ENCODE results near the gene FUS. TPM values are rescaled to one million over a fixed set of nuclear protein-coding genes. Genes with fewer than 3 reads are reported as not detected.

FUS gene
- total and polyA plus RNA-seq, 2 of the 8 experiments (the other 6 are each of a cell fraction or from before 2014, with no cell fraction given) = 484 to 685 TPM

- TF ChIP-seq BACH1 (IDR thresholded peaks at IDR 0.05; ENCODE audit: low read length) (no peak; the same call in 1 of the 2 replicates), SRF (IDR thresholded peaks at IDR 0.05; ENCODE audit: low read depth, low read length) (no peak), TAF1 (IDR thresholded peaks at IDR 0.05; ENCODE audit: low read depth, low read length) (peak; percentile 22; the same call in 1 of the 2 replicates), SIN3A (conservative IDR thresholded peaks at IDR 0.05 in 1 of 2, IDR thresholded peaks at IDR 0.05 in 1 of 2; ENCODE audit: low read depth in 1 of 2, low read length in 2 of 2) (peak in 1 of 2 experiments; percentile 26; a peak in 1 of 4 replicates)
- Histone ChIP-seq H3K27ac (ENCODE audit: low read depth, low read length) (peak within 1 kb of the TSS; percentile 86; the same call in 1 of the 2 replicates), H3K4ac (replicated peaks; ENCODE audit: insufficient read length, low read depth, low read length) (peak within 1 kb of the TSS; percentile 97), H3K9me3 (ENCODE audit: insufficient read depth in 2 of 2, low read depth in 1 of 2, low read length in 1 of 2) (no peaks in the 10 kb centered on the region), H3K18ac (ENCODE audit: extremely low read depth, low read length) (peak within 1 kb of the TSS; percentile 99), H3K56ac (replicated peaks; ENCODE audit: insufficient read length, low read depth, low read length) (peak within 1 kb of the TSS; percentile 79), H3K79me1 (ENCODE audit: low read depth, low read length) (peaks cover 9% of the 10 kb centered on the region), H4K20me1 (replicated peaks in 1 of 2; ENCODE audit: control insufficient read depth in 1 of 2, insufficient read depth in 2 of 2, low read length in 2 of 2) (peaks cover 6 to 7% of the 10 kb centered on the region in 2 experiments), H3K14ac (ENCODE audit: insufficient read length) (peak within 1 kb of the TSS; percentile 87), H2AFZ (ENCODE audit: low read length) (no peak within 1 kb of the TSS), H2BK120ac (replicated peaks; ENCODE audit: low read depth, low read length) (peak within 1 kb of the TSS; percentile 91), H3K23ac (ENCODE audit: insufficient read length) (no peak within 1 kb of the TSS), H3K4me3 (ENCODE audit: extremely low read depth in 1 of 4, insufficient read depth in 2 of 4, low read depth in 3 of 4, low read length in 4 of 4) (peak within 1 kb of the TSS; percentile 65 to 87 (median 81)), H4K91ac (replicated peaks; ENCODE audit: insufficient read length, low read length) (peak within 1 kb of the TSS; percentile 97), H3K4me2 (ENCODE audit: insufficient read depth in 1 of 2, low read depth in 2 of 2, low read length in 2 of 2) (peak within 1 kb of the TSS; percentile 83 to 98), H2BK5ac (ENCODE audit: low read depth, low read length) (peak within 1 kb of the TSS; percentile 97), H3K23me2 (ENCODE audit: low read depth, low read length) (peaks cover 16% of the 10 kb centered on the region), H4K8ac (ENCODE audit: extremely low read depth, insufficient read depth, low read length) (peak within 1 kb of the TSS; percentile 51; the same call in 1 of the 2 replicates), H2BK12ac (ENCODE audit: low read depth, low read length) (peak within 1 kb of the TSS; percentile 100), H3K9ac (replicated peaks in 1 of 4; ENCODE audit: extremely low read depth in 1 of 4, low read depth in 3 of 4, low read length in 3 of 4) (peak within 1 kb of the TSS; percentile 52 to 87 (median 78)), H3K79me2 (ENCODE audit: control insufficient read depth in 1 of 2, insufficient read depth in 2 of 2, low read length in 2 of 2) (peaks cover 0 to 19% of the 10 kb centered on the region in 2 experiments; a peak in 2 of 4 replicates), H3K27me3 (replicated peaks in 1 of 4; ENCODE audit: control insufficient read depth in 3 of 4, extremely low read depth in 1 of 4, insufficient read depth in 3 of 4, low read length in 3 of 4) (no peaks in the 10 kb centered on the region), H3K36me3 (ENCODE audit: control insufficient read depth in 2 of 4, insufficient read depth in 4 of 4, low read length in 3 of 4) (peaks cover 12 to 27% (median 15%) of the 10 kb centered on the region in 4 experiments), H2BK15ac (ENCODE audit: low read length) (peak within 1 kb of the TSS; percentile 100), H4K5ac (ENCODE audit: insufficient read length, low read depth, low read length) (peak within 1 kb of the TSS; percentile 89), H3K4me1 (replicated peaks in 1 of 4; ENCODE audit: control insufficient read depth in 3 of 4, insufficient read depth in 4 of 4, low read length in 3 of 4) (peaks cover 5 to 48% (median 38%) of the 10 kb centered on the region in 4 experiments), H2BK20ac (ENCODE audit: low read length) (peak within 1 kb of the TSS; percentile 98), H2AK5ac (ENCODE audit: low read depth, low read length) (peak within 1 kb of the TSS; percentile 100)
- DNase-seq (ENCODE audit: low read depth in 1 of 2, low spot score in 2 of 2) (peak in 1 of 2 experiments; percentile 83), FAIRE-seq (no peak)
- CTCF ChIA-PET (ENCODE audit: partially characterized antibody) = interaction anchor here (0.8 to 2.6 kb wide), 8 partner anchors 9 to 201 kb away, joined by 3 to 10 read pairs (median 4); partner anchors contain the start of genes HSD3B7, KAT8 and ZNF668
- POLR2A ChIA-PET (ENCODE audit: partially characterized antibody) = interaction anchor here (0.6 to 34.9 kb wide), 17 partner anchors 1 to 182 kb away, joined by 3 to 713 read pairs (median 4); partner anchors contain the start of genes BCKDK, FUS, HSD3B7 and KAT8
- WGBS, 2 experiments (ENCODE audit: extremely low coverage in 1 of 2, insufficient coverage in 1 of 2, insufficient read length in 1 of 2, insufficient replicate concordance in 2 of 2, low coverage in 1 of 2, low lambda C conversion rate in 2 of 2, missing lambda C conversion rate in 1 of 2) = 16% methylated on average over 22 of the region's 22 CpGs; no CpG with 5 or more reads in 1 of the 2 experiments
Measured at GRCh38 chr16:31135535-31136286, 44.2 kb upstream of the FUS start, which contains the start of gene PRSS8. Gene PRSS8, minus strand, starts transcription at chr16:31135727. Its CDS starts 229 bp downstream, at chr16:31135498.
